ENCODE data around the gene SKAP1. TPM values are rescaled to one million over a fixed set of nuclear protein-coding genes. Genes with fewer than 3 reads are reported as not detected.

Gene SKAP1
- total and polyA plus RNA-seq, 10 donors: 11.5 to 28.9 (median 20.5) TPM

DNA sequence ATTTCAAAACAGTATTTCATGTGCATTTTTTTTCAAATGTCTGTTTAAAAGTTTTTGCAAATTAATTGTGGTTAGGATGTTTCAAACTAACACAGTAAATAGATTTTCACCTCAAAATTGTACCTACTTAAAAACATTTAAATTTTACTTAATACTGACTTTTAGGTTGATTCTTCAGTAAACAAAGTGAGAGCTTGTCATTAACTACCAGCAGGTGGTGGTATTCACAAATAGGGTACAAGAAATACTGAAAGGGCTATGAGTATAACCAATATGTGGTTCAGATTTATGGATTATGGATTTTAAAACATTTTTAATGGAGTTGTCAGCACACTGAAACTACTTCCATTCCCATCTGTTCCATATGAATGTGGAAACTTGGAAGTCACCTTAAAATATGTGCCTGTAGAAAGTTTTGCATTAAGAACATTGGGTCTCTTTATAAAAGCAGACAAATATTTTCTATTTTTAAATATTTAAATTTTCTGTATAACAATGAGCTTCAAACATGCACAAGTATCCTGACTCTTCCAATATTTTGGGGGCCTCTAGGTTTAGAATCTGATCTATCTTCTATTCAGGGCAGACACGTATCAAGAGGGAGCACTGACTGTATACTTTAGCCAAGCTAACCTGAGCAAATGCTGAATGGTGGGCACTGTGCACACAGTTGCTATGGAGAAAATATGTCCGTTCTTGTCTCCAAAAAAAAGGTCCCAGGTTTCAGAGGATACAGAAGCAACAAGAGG lies 166.9 kb downstream of the SKAP1 start:
- intact Hi-C loops (cut with DNase I; ENCODE audit: low total_unique reads): no loop called here
- WGBS, 5 donors: 32 to 85% (median 67%) methylated on average over 2 of the region's 2 CpGs
- no peak overlapping the region for H3K27ac ChIP-seq
- H3K36me3 ChIP-seq: no peaks in the 10 kb centered on the region
- no peaks in the 10 kb centered on the region for H3K9me3 ChIP-seq
- H3K4me1 ChIP-seq: peaks cover 0 to 3% (median 0%) of the 10 kb centered on the region in 6 donors
- H3K4me3 ChIP-seq: no peak overlapping the region
- H3K27me3 ChIP-seq (replicated peaks in 1 of 7): no peaks in the 10 kb centered on the region
- no peak for DNase-seq
- no peak for TF ChIP-seq POLR2A (IDR thresholded peaks at IDR 0.05)
- TF ChIP-seq, protein P1, sequence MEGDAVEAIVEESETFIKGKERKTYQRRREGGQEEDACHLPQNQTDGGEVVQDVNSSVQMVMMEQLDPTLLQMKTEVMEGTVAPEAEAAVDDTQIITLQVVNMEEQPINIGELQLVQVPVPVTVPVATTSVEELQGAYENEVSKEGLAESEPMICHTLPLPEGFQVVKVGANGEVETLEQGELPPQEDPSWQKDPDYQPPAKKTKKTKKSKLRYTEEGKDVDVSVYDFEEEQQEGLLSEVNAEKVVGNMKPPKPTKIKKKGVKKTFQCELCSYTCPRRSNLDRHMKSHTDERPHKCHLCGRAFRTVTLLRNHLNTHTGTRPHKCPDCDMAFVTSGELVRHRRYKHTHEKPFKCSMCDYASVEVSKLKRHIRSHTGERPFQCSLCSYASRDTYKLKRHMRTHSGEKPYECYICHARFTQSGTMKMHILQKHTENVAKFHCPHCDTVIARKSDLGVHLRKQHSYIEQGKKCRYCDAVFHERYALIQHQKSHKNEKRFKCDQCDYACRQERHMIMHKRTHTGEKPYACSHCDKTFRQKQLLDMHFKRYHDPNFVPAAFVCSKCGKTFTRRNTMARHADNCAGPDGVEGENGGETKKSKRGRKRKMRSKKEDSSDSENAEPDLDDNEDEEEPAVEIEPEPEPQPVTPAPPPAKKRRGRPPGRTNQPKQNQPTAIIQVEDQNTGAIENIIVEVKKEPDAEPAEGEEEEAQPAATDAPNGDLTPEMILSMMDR (IDR thresholded peaks at IDR 0.05 in 8 of 11, conservative IDR thresholded peaks at IDR 0.05 in 3 of 11): peak in 4 of 11 experiments; percentile 12 to 36 (median 26)

DNA sequence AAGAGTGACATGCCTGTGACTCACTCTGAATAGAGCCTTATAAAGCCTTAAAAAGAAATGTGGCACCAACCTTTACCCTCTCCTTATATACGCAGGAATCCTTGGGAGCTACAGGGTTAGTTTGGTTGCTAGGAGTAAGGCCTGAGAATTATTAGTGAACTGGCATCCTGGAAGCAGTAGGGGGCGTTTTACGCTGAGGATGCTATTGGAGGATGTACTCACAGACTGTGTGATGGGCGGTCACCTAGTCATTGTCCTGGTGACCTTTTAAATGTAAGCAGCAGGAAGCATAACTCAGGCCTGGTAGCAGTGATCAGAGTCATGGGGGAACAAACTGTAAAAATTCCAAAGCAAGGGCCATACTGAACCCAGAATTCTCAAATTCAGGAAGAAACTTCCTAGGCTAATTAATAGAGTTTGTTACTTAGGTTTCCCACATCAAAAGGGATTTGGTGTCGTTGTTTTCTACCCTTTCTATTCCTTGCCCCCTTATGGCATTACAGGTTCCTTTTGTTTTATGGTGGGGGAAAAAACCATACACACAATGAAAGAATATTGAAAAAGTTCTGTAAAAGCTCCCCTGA lies 168.6 kb downstream of the SKAP1 start:
- Histone ChIP-seq H3K4me1 (peaks cover 0 to 3% (median 0%) of the 10 kb centered on the region in 6 donors), H3K27me3 (replicated peaks in 1 of 7) (no peaks in the 10 kb centered on the region), H3K27ac (no peak overlapping the region), H3K36me3 (no peaks in the 10 kb centered on the region), H3K4me3 (no peak overlapping the region), H3K9me3 (no peaks in the 10 kb centered on the region)
- DNase-seq: no peak
- intact Hi-C loops (cut with DNase I; ENCODE audit: low total_unique reads): no loop called here
- 60 to 75% (median 64%) methylated on average over 5 of the region's 5 CpGs for WGBS, 5 donors
- TF ChIP-seq, protein P1 (IDR thresholded peaks at IDR 0.05 in 8 of 11, conservative IDR thresholded peaks at IDR 0.05 in 3 of 11): no peak
- no peak for TF ChIP-seq POLR2A (IDR thresholded peaks at IDR 0.05)
- no peak for TF ChIP-seq POLR2AphosphoS5 (IDR thresholded peaks at IDR 0.05)

DNA sequence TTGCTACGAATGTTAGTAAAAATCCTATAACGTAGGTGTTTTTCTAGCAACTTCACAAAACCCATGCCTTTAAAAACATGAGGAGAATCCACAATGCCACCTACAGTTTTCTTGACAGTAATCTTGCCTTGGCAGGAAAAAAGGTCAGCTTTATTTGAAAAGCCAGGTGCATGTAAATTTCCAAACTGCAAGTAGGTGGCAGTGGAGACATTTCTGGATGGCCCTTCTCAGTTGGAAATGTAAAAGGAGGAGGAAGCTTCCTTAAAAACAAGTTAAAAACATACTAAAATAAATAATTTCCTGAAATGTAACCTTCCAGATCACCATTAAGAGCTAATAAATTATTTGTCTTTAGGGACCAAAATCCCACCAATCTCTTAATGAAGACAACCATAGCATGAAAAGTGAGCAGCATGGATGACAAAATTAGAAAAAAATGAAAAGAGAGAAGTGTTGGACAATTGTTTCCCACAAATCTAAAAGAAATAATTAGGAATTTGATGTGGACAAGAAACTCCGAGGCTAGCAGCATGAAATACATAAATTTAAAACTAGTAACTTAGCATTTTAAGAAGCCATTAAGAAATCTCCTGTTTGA lies 170.2 kb downstream of the SKAP1 start:
- Histone ChIP-seq H3K4me3 (no peak overlapping the region), H3K27ac (no peak overlapping the region), H3K9me3 (no peaks in the 10 kb centered on the region), H3K36me3 (no peaks in the 10 kb centered on the region), H3K4me1 (no peaks in the 10 kb centered on the region), H3K27me3 (replicated peaks in 1 of 7) (no peaks in the 10 kb centered on the region)
- intact Hi-C loops (cut with DNase I; ENCODE audit: low total_unique reads): no loop called here
- WGBS, 5 donors: 63 to 77% (median 72%) methylated on average over 3 of the region's 3 CpGs
- DNase-seq: no peak
- TF ChIP-seq POLR2AphosphoS5 (IDR thresholded peaks at IDR 0.05) (no peak), POLR2A (IDR thresholded peaks at IDR 0.05) (no peak)
- TF ChIP-seq, protein P1 (IDR thresholded peaks at IDR 0.05 in 8 of 11, conservative IDR thresholded peaks at IDR 0.05 in 3 of 11): no peak

DNA sequence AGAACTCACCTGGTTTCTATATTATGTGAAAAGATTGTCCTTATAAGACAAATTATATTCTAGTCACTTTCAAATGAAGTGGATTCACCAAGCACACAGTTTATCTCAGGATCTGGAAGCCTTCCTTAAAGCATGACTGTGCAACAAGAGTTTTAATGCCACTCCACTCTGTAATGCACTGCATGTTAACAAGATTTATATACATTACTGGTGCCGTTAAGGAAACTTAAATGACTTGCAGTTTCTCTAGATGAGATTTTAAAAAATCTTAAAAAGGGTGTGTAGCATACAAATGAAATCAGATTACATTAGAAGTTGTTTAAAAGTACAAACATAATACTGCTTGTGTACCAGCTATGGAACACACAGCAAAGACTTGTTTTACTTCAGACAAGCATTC lies 171.7 kb downstream of the SKAP1 start:
- Histone ChIP-seq H3K4me1 (no peaks in the 10 kb centered on the region), H3K27ac (no peak overlapping the region), H3K4me3 (no peak overlapping the region), H3K36me3 (no peaks in the 10 kb centered on the region), H3K9me3 (no peaks in the 10 kb centered on the region), H3K27me3 (replicated peaks in 1 of 7) (peaks cover 0 to under 1% (median 0%) of the 10 kb centered on the region in 7 donors)
- DNase-seq: no peak
- intact Hi-C loops (cut with DNase I; ENCODE audit: low total_unique reads): no loop called here
- WGBS, 5 donors: 41 to 62% (median 58%) methylated on average over 1 of the region's 1 CpG
- no peak for TF ChIP-seq POLR2A (IDR thresholded peaks at IDR 0.05)
- TF ChIP-seq POLR2AphosphoS5 (IDR thresholded peaks at IDR 0.05): no peak
